Measurements from ENCODE around the gene LZTS2. TPM values are rescaled to one million over a fixed set of nuclear protein-coding genes. Genes with fewer than 3 reads are reported as not detected.

LZTS2 gene
- polyA plus RNA-seq, 1 of the 3 experiments (the other 2 are of a cell fraction) = 50.6 TPM

- TF ChIP-seq FOXM1 (IDR thresholded peaks at IDR 0.05; ENCODE audit: low read depth) (no peak), EZH2phosphoT487 (IDR thresholded peaks at IDR 0.05; ENCODE audit: borderline replicate concordance, low read depth) (no peak)
- TF ChIP-seq, protein P1, sequence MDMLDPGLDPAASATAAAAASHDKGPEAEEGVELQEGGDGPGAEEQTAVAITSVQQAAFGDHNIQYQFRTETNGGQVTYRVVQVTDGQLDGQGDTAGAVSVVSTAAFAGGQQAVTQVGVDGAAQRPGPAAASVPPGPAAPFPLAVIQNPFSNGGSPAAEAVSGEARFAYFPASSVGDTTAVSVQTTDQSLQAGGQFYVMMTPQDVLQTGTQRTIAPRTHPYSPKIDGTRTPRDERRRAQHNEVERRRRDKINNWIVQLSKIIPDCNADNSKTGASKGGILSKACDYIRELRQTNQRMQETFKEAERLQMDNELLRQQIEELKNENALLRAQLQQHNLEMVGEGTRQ (IDR thresholded peaks at IDR 0.05; ENCODE audit: borderline replicate concordance, low read depth, low read length) = no peak
Observed at GRCh38 chr10:101011517-101012423, 12.2 kb downstream of the LZTS2 start (continued).

DNA sequence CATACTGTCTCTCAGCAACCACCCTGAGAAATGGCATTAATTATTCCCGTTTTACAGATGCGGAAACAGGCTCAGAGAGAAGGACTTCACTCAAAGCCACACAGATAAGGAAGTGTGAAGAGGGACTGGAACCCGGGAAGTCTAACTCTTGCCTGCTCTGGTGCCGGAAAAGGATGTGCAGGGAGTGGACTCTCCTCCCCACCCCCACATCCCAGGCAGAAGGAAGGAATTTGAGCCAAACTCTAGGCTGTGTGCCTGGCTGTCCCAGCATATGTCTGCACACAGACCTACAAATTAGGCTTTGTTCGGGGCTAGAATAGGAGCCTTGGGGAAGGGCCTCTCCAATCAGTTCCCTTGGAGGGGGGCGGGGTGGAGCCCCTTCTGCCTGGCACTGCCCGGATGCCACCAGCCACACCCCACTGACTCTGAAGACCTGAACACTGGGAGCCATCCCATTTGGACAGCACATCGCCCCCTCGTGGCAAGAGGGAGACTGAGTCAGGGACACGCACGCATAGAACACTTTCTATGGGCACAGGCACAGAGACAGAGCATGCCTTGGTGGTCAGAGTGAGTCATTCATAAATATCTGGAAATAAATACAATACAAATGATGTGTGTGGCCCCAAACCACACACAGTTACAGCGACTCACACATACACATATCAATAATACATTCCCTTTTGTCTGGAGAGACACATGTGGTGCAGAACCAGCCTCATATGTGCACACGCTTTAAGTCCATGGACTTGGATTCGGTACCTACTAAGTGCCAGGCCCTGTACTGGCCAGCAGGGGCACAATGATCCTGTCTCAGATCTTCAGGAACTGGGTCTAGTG is 13.1 kb downstream of the LZTS2 start:
- Histone ChIP-seq H4K20me1 (ENCODE audit: insufficient read depth) (no peaks in the 10 kb centered on the region), H3K27me3 (ENCODE audit: insufficient read depth) (no peaks in the 10 kb centered on the region), H3K9me3 (no peaks in the 10 kb centered on the region), H2AFZ (ENCODE audit: low read depth) (peak overlapping the region; percentile 57; the same call in 1 of the 2 replicates), H3K9ac (0 out of 2 replicates have a peak overlapping the region, but pooled peaks have one; percentile 16), H3K4me2 (peak overlapping the region; percentile 38), H3K36me3 (replicated peaks in 1 of 2; ENCODE audit: control insufficient read depth in 1 of 2, insufficient read depth in 2 of 2, low read length in 1 of 2) (peaks cover 0 to under 1% of the 10 kb centered on the region in 2 experiments), H3K9me2 (no peaks in the 10 kb centered on the region), H3F3A (replicated peaks; ENCODE audit: insufficient read depth) (peaks cover 18% of the 10 kb centered on the region), H3K4me1 (ENCODE audit: control insufficient read depth in 1 of 2, insufficient read depth in 2 of 2, low read depth in 1 of 2, low read length in 1 of 2) (peaks cover 8 to 26% of the 10 kb centered on the region in 2 experiments; a peak in 3 of 4 replicates), H3K4me3 (ENCODE audit: low read depth in 2 of 2, low read length in 1 of 2) (no peak overlapping the region), H3K79me2 (ENCODE audit: insufficient read depth) (no peaks in the 10 kb centered on the region), H3K27ac (ENCODE audit: low read depth in 2 of 2, low read length in 1 of 2) (peak overlapping the region; percentile 18 to 76; a peak in 3 of 4 replicates)
- WGBS (ENCODE audit: low lambda C conversion rate) = 28% methylated on average over 11 of the region's 14 CpGs
- peak; percentile 91 for DNase-seq
- ChIA-PET POLR2A (interaction anchor here (1.3 kb wide), 1 partner anchor 30 kb away, joined by 4 read pairs; no protein-coding TSS in a partner anchor), CTCF (interaction anchor here (1.1 to 7.6 kb wide), 14 partner anchors 13 to 134 kb away, joined by 3 to 132 read pairs (median 5); partner anchors contain the start of genes LZTS2, PDZD7 and SFXN3)
- no peak for TF ChIP-seq TCF12 (IDR thresholded peaks at IDR 0.05)
- no peak for TF ChIP-seq EP300 (IDR thresholded peaks at IDR 0.05; ENCODE audit: borderline replicate concordance in 1 of 2, low read depth in 1 of 2, low read length in 1 of 2)
- TF ChIP-seq, protein P2, sequence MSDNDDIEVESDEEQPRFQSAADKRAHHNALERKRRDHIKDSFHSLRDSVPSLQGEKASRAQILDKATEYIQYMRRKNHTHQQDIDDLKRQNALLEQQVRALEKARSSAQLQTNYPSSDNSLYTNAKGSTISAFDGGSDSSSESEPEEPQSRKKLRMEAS (IDR thresholded peaks at IDR 0.05; ENCODE audit: low read depth) = peak; percentile 76
- peak; percentile 62; the same call in 1 of the 2 replicates for TF ChIP-seq RCOR1 (IDR thresholded peaks at IDR 0.05; ENCODE audit: low read length)
- TF ChIP-seq TEAD4 (IDR thresholded peaks at IDR 0.05; ENCODE audit: borderline replicate concordance, insufficient read depth) = no peak
- no peak; the same call in 1 of the 2 replicates for TF ChIP-seq JUND (IDR thresholded peaks at IDR 0.05)
- TF ChIP-seq ELF1 (IDR thresholded peaks at IDR 0.05) = no peak
- no peak for TF ChIP-seq SIN3A (IDR thresholded peaks at IDR 0.05; ENCODE audit: borderline replicate concordance, low read depth, low read length)
- no peak for TF ChIP-seq CHD2 (IDR thresholded peaks at IDR 0.05; ENCODE audit: low read length, partially characterized antibody)
- no peak for TF ChIP-seq MEF2A (IDR thresholded peaks at IDR 0.05; ENCODE audit: borderline replicate concordance, low read depth)
- no peak for TF ChIP-seq GABPA (IDR thresholded peaks at IDR 0.05; ENCODE audit: low read depth)
- TF ChIP-seq RFX5 (IDR thresholded peaks at IDR 0.05; ENCODE audit: low read length) = no peak
- TF ChIP-seq GATA2 (CRISPR knock-in tag; IDR thresholded peaks at IDR 0.05) = no peak
- no peak for TF ChIP-seq FOXM1 (IDR thresholded peaks at IDR 0.05; ENCODE audit: low read depth)
- TF ChIP-seq, protein P3, sequence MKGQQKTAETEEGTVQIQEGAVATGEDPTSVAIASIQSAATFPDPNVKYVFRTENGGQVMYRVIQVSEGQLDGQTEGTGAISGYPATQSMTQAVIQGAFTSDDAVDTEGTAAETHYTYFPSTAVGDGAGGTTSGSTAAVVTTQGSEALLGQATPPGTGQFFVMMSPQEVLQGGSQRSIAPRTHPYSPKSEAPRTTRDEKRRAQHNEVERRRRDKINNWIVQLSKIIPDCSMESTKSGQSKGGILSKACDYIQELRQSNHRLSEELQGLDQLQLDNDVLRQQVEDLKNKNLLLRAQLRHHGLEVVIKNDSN (IDR thresholded peaks at IDR 0.05; ENCODE audit: borderline replicate concordance, low read depth) = no peak
- TF ChIP-seq RXRA (IDR thresholded peaks at IDR 0.05; ENCODE audit: borderline replicate concordance, low read depth) = no peak
- TF ChIP-seq, protein P4, sequence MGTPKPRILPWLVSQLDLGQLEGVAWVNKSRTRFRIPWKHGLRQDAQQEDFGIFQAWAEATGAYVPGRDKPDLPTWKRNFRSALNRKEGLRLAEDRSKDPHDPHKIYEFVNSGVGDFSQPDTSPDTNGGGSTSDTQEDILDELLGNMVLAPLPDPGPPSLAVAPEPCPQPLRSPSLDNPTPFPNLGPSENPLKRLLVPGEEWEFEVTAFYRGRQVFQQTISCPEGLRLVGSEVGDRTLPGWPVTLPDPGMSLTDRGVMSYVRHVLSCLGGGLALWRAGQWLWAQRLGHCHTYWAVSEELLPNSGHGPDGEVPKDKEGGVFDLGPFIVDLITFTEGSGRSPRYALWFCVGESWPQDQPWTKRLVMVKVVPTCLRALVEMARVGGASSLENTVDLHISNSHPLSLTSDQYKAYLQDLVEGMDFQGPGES (IDR thresholded peaks at IDR 0.05; ENCODE audit: low read depth, low read length) = no peak
- no peak for TF ChIP-seq NRF1 (IDR thresholded peaks at IDR 0.05; ENCODE audit: low read depth, low read length)
- TF ChIP-seq TAF1 (IDR thresholded peaks at IDR 0.05; ENCODE audit: borderline replicate concordance, low read depth, low read length) = 0 out of 2 replicates have a peak, but pooled peaks have one; percentile 6
- TF ChIP-seq, protein P5, sequence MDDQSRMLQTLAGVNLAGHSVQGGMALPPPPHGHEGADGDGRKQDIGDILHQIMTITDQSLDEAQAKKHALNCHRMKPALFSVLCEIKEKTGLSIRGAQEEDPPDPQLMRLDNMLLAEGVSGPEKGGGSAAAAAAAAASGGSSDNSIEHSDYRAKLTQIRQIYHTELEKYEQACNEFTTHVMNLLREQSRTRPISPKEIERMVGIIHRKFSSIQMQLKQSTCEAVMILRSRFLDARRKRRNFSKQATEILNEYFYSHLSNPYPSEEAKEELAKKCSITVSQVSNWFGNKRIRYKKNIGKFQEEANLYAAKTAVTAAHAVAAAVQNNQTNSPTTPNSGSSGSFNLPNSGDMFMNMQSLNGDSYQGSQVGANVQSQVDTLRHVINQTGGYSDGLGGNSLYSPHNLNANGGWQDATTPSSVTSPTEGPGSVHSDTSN (IDR thresholded peaks at IDR 0.05) = no peak
- peak; percentile 74 for TF ChIP-seq MXI1 (IDR thresholded peaks at IDR 0.05; ENCODE audit: low read depth, low read length)

Data from SK-N-SH (cell line).